H1 (cell line): ENCODE results near the gene BCL2. TPM values are rescaled to one million over a fixed set of nuclear protein-coding genes. Genes with fewer than 3 reads are reported as not detected.

Source experiments
- POU5F1 ChIP-seq: IDR thresholded peaks from 2 replicates; pipeline ENCODE4 v1.6.1; 2011; ENCODE audit warnings: low read depth, mild to moderate bottlenecking, low read length, moderate library complexity
- RBBP5 ChIP-seq: IDR thresholded peaks from 2 replicates; pipeline ENCODE4 v1.7.1; 2012; ENCODE audit warnings: low read depth, mild to moderate bottlenecking, inconsistent platforms, low read length, moderate library complexity, borderline replicate concordance
- polyA plus RNA-seq, 7 experiments: library from polyadenylated mRNA; depleted of rRNA in 3 of 7; stranded (reverse) in 5 of 7; unstranded in 2 of 7; fragments of >200 nt in 5 of 7; fragments of 200-250 nt in 2 of 7; gene quantifications; 1 replicate in 5 of 7; 2 replicates in 1 of 7; 4 replicates in 1 of 7; pipeline versions ENCODE4 v1.2.1 to v1.2.3, GENCODE V29; 2011 to 2013; ENCODE audit warnings: missing spikeins in 2 of 7, mixed read lengths in 2 of 7
- total RNA-seq: library from RNA; stranded (reverse); fragmentation: NEBNext Ultra II Directional; extraction: Animal tissue kit (Norgen Biotek cat#: 25700); gene quantifications from 2 replicates; pipeline ENCODE4 v1.2.1, GENCODE V29; 2021

The BCL2 gene
- total and polyA plus RNA-seq, 2 of the 8 experiments (the other 6 are each of a cell fraction or from before 2014, with no cell fraction given): 0.59 to 4.5 TPM

- TF ChIP-seq POU5F1 (no peak), RBBP5 (no peak)
These were observed 163.4 kb downstream of the BCL2 start (continued) for GRCh38 chr18:63155910-63156773.
